ENCODE data around the gene NCOA3. TPM values are rescaled to one million over a fixed set of nuclear protein-coding genes. Genes with fewer than 3 reads are reported as not detected.

NCOA3 gene
- polyA plus RNA-seq, 3 donors, result 13.5 to 21.8 (median 21.3) TPM

DNA sequence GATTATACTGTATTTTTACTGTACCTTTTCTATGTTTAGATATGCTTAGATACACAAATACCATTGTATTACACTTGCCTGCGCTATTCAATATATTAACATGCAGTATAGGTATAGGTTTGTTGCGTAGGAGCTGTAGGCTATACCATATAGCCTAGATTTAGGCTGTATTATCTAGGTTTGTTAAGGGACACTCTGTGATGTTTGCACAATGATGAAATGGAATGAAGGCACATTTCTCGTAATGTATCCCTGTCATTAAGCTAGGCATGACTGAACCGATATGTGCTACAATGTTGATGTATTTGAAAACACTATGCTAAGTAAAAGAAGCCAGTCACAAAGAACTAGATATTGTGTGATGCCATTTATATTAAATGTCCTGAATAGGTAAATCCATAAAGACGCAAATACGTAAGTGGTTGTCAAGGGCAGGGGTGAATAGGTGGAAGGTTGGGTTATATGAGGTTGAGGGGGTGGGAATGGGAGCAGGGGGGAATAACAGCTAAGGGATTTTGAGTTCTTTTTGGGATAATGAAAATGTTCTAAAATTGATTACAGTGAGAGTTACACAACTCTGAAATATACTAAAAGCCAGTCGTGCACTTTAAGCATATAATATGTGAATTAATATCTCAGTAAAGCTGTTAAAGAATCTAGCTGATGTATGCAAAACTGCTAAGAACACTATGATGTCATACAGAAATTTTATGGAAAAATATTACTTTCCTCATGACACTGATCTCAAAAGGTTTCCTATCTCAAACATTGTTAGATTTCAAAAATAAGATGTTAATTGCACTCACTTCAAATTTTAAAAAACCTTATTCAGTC is 97.4 kb downstream of the NCOA3 start:
- Mint-ChIP-seq H3K4me1 (peaks cover 23% of the 10 kb centered on the region), H3K4me3 (no peak overlapping the region)
- TF ChIP-seq, protein P1, sequence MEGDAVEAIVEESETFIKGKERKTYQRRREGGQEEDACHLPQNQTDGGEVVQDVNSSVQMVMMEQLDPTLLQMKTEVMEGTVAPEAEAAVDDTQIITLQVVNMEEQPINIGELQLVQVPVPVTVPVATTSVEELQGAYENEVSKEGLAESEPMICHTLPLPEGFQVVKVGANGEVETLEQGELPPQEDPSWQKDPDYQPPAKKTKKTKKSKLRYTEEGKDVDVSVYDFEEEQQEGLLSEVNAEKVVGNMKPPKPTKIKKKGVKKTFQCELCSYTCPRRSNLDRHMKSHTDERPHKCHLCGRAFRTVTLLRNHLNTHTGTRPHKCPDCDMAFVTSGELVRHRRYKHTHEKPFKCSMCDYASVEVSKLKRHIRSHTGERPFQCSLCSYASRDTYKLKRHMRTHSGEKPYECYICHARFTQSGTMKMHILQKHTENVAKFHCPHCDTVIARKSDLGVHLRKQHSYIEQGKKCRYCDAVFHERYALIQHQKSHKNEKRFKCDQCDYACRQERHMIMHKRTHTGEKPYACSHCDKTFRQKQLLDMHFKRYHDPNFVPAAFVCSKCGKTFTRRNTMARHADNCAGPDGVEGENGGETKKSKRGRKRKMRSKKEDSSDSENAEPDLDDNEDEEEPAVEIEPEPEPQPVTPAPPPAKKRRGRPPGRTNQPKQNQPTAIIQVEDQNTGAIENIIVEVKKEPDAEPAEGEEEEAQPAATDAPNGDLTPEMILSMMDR (IDR thresholded peaks at IDR 0.05), result no peak

DNA sequence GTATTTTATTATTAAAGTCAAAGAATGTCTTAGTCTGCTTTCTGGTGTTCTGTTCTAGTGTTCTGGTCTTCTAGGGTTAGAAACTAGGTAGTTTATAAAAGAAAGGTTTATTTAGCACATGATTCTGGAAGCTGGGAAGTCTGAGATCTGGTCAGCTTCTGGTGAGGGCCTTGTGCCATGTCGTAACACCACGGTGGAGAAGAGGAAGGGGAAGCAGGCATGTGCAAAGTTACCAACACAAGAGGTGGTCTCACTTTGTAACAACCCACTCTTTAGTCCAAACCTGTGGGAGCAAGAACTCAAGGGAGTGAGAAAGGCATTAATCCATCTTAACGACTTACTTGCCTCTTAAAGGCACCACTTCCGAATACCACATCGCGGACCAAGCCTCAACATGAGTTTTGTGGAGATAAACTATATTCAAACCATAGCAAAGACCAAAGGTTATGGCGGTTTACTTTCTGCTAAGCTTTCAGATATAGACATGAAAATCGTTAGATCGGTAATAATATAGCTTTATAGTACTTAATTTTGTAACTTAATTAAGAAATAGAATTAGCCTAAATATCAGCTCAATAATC is 99.4 kb downstream of the NCOA3 start:
- H3K27ac ChIP-seq (ENCODE audit: low read depth in 1 of 2, low read length in 2 of 2), result peak overlapping the region in 1 of 2 donors; percentile 14
- no peak for DNase-seq
- H3K4me3 ChIP-seq (replicated peaks in 1 of 3; ENCODE audit: low read depth in 2 of 3, low read length in 3 of 3), result no peak overlapping the region
- peaks cover 4 to 18% of the 10 kb centered on the region in 2 donors for H3K4me1 ChIP-seq (ENCODE audit: control insufficient read depth in 1 of 2, insufficient read depth in 2 of 2, low read length in 2 of 2)
- 96% methylated on average over 4 of the region's 9 CpGs for WGBS (ENCODE audit: insufficient coverage)
- no peak overlapping the region for H3K4me3 Mint-ChIP-seq
- no peaks in the 10 kb centered on the region for H3K9me3 ChIP-seq (replicated peaks in 1 of 2; ENCODE audit: control insufficient read depth in 1 of 2, insufficient read depth in 1 of 2, low read length in 2 of 2)
- peaks cover 23% of the 10 kb centered on the region for H3K4me1 Mint-ChIP-seq
- peaks cover 99% of the 10 kb centered on the region for H4K20me1 ChIP-seq (ENCODE audit: insufficient read depth, low read length)
- peak overlapping the region in 4 of 7 donors; percentile 12 to 49 (median 39) for H3K27ac Mint-ChIP-seq
- intact Hi-C loops (cut with micrococcal nuclease), result no loop called here
- peaks cover 2 to 30% of the 10 kb centered on the region in 2 donors for H3K36me3 ChIP-seq (replicated peaks in 1 of 2; ENCODE audit: control insufficient read depth in 1 of 2, insufficient read depth in 2 of 2, low read length in 2 of 2)
- no peaks in the 10 kb centered on the region for H3K9me3 Mint-ChIP-seq
- H3K27me3 Mint-ChIP-seq (ENCODE audit: low read depth in 3 of 3), result no peaks in the 10 kb centered on the region
- H3K36me3 Mint-ChIP-seq, result peaks cover 10 to 39% of the 10 kb centered on the region in 2 donors
- H3K4me2 ChIP-seq (replicated peaks; ENCODE audit: extremely low read depth, low read length, poor library complexity, severe bottlenecking), result no peak overlapping the region
- no peak overlapping the region for H2AFZ ChIP-seq (ENCODE audit: insufficient read depth, low read depth, low read length, poor library complexity, severe bottlenecking)
- no peaks in the 10 kb centered on the region for H3K27me3 ChIP-seq (ENCODE audit: control insufficient read depth in 2 of 2, insufficient read depth in 2 of 2, low read length in 2 of 2)
- TF ChIP-seq, protein P1 (IDR thresholded peaks at IDR 0.05), result no peak
- H3K79me2 ChIP-seq (ENCODE audit: insufficient read depth, low read length), result peaks cover 76% of the 10 kb centered on the region
- no peak overlapping the region for H3K9ac ChIP-seq (ENCODE audit: insufficient read depth, low read length, poor library complexity, severe bottlenecking)

More for the DNA sequence above, 97.4 kb downstream of the NCOA3 start:
- Mint-ChIP-seq H3K9me3 (no peaks in the 10 kb centered on the region), H3K36me3 (peaks cover 15 to 48% of the 10 kb centered on the region in 2 donors), H3K27ac (peak overlapping the region in 1 of 7 donors; percentile 12), H3K27me3 (ENCODE audit: low read depth in 3 of 3) (no peaks in the 10 kb centered on the region)
- peaks cover 72% of the 10 kb centered on the region for H3K79me2 ChIP-seq (ENCODE audit: insufficient read depth, low read length)
- 96% methylated on average over 5 of the region's 7 CpGs for WGBS (ENCODE audit: insufficient coverage)
- no peak overlapping the region for H2AFZ ChIP-seq (ENCODE audit: insufficient read depth, low read depth, low read length, poor library complexity, severe bottlenecking)
- H3K27me3 ChIP-seq (ENCODE audit: control insufficient read depth in 2 of 2, insufficient read depth in 2 of 2, low read length in 2 of 2), result no peaks in the 10 kb centered on the region
- no peak overlapping the region for H3K4me2 ChIP-seq (replicated peaks; ENCODE audit: extremely low read depth, low read length, poor library complexity, severe bottlenecking)
- no peak for DNase-seq
- H3K9me3 ChIP-seq (replicated peaks in 1 of 2; ENCODE audit: control insufficient read depth in 1 of 2, insufficient read depth in 1 of 2, low read length in 2 of 2), result no peaks in the 10 kb centered on the region
- H3K4me3 ChIP-seq (replicated peaks in 1 of 3; ENCODE audit: low read depth in 2 of 3, low read length in 3 of 3), result no peak overlapping the region
- H3K4me1 ChIP-seq (ENCODE audit: control insufficient read depth in 1 of 2, insufficient read depth in 2 of 2, low read length in 2 of 2), result peaks cover 4 to 18% of the 10 kb centered on the region in 2 donors
- H4K20me1 ChIP-seq (ENCODE audit: insufficient read depth, low read length), result peaks cover 99% of the 10 kb centered on the region
- intact Hi-C loops (cut with micrococcal nuclease), result no loop called here
- no peak overlapping the region for H3K9ac ChIP-seq (ENCODE audit: insufficient read depth, low read length, poor library complexity, severe bottlenecking)
- no peak overlapping the region for H3K27ac ChIP-seq (ENCODE audit: low read depth in 1 of 2, low read length in 2 of 2)
- peaks cover under 1 to 30% of the 10 kb centered on the region in 2 donors for H3K36me3 ChIP-seq (replicated peaks in 1 of 2; ENCODE audit: control insufficient read depth in 1 of 2, insufficient read depth in 2 of 2, low read length in 2 of 2)

Data from CD14-positive monocyte (primary cell).